ENCODE results near the gene S100A1.

- no peak for TF ChIP-seq CTCF (IDR thresholded peaks at IDR 0.05; ENCODE audit: low read depth, low read length)
- TF ChIP-seq EZH2phosphoT487 (IDR thresholded peaks at IDR 0.05; ENCODE audit: low read depth) = no peak
These were observed 33.0 kb downstream of the S100A1 start for GRCh38 chr1:153661111-153661708.
